Measurements from ENCODE around the gene POTEH.
"Not testable (repeated sequence)": the region's sequence is repeated elsewhere in the genome, so short reads cannot be mapped to it uniquely, and the experiment has no call there.

The POTEH gene

DNA sequence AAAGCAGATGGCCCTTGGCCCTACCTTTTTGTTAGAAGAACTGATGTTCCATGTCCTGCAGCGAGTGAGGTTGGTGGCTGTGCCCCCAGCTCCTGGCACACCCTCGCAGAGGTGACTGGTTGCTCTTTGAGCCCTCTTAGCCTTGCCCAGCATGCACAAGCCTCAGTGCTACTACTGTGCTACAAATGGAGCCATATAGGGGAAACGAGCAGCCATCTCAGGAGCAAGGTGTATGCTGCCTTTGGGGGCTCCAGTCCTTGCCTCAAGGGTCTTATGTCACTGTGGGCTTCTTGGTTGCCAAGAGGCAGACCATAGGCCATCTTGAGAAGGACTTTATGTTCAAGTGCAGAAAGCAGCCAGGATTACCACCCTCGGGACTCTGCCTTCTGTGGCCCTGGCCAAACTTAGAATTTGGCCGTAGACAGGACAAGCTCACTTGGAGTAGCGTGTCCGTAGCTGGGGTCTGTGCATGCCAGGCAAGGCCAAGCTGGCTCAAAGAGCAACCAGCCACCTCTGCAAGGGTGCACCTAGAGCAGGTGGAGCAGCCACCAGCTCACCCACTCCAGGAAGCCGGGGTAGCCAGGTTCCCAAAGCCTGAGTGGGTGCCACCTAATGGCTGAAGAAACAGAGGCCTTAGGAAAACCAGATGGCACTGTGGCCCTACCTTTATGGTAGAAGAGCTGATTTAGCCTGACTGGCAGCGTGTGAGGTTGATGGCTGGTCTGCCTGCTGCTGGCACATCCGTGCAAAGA is 48.5 kb downstream of the POTEH start:
- DNase-seq = not testable (repeated sequence)

DNA sequence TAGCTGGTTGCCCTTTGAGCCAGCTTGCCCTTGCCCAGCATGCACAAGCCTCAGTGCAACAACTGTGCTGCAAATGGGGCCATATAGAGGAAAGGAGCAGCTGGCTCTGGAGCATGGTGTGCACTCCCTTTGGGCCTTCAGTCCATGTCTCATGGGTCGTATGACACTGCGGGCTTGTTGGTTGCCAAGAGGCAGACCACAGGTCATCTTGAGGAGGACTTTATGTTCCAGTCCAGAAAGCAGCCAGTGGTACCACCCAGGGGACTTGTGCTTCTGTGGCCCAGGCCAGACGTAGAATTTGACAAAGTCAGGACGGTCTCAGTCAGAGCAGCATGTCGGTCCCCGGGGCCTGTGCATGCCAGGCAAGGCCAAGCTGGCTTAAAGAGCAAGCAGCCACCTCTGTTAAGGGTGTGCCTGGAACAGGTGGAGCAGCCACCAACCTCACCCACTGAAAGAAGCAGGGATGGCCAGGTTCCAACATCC is 49.1 kb downstream of the POTEH start:
- not testable (repeated sequence) for DNase-seq

DNA sequence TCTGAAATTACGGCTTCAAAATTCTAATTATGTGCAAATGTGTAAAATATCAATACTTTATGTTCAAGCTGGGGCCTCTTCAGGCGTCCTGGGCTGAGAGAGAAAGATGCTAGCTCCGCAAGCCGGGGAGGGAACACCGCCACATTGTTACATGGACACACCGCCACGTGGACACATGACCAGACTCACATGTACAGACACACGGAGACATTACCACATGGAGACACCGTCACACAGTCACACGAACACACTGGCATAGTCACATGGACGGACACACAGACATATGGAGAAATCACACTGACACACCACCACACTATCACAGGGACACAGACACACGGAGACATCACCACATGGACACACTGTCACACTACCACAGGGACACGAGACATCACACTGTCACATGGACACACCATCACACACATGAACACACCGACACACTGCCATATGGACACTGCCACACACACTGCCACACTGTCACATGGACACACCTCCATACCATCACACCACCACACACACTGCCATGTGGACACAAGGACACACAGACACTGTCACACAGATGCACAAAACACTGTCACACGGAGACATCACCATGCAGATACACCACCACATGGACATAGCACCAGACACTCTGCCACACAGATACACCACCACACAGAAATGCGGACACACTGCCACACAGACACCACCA is 58.0 kb downstream of the POTEH start:
- DNase-seq = not testable (repeated sequence)

DNA sequence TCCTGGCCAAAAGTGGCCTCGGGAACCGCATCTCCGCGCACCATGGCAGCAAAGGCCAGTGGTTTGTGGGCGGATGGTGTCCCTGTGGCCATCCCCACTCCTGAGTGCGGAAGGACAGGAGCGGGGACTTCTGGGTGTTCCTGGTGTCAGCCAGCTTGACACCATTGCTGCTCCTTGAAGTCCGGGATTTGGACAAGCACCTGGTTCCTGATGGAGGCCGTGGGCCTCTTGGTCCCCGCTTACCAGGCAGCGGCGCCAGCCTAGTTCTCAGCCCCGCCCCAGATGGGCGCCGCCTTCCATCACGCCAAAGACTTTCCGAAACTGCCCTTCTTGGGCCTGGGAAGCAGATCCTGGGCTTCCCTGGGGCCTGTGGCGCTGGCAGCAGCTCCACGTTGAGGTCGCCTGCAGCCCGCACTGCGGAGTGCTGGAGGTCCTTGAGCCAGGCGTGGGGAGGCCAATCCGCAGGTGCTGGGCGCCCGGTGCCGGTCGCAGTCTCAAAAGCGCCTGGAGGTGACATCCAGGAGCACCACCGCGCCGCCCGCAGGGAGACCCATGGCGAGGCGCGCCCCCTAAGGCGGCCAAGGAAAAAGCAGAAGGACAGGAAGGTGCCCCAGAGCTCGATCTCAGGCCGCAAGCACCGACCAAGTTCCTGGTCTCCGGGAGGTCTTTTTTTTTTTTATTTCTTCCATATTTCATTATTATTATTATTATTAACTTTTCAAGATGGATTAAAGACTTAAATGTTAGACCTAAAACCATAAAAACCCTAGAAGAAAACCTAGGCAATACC is 59.5 kb downstream of the POTEH start:
- DNase-seq = not testable (repeated sequence)

DNA sequence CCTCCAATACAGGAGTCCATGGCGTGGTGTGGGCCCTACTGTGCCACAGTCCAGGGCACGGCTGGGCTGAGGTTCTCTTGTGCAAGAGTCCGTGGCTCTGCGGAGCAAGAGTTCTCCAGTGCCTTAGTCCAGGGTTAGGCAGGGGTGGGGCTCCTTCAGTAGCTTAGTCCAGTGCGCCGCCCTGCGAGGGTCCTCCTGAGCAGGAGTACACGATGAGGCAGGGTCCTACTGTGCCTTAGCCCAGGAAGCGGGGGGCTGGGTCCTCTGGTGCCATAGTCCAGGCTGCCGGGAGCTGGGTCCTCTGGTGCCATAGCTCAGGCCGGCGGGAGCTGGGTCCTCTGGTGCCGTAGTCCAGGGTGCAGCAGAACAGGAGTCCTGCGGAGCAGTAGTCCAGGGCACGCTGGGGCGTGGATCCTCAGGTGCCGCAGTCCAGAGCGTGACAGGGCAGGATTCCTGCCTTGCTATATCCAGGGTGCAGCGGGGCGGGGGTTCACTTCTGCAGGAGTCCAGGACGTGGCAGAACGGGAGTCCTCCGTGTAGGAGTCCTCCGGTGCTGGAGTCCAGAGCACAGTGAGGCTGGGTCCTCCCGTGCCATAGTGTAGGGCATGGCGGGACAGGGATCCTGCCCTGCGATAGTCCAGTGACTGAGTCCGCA is 69.7 kb downstream of the POTEH start:
- not testable (repeated sequence) for DNase-seq

DNA sequence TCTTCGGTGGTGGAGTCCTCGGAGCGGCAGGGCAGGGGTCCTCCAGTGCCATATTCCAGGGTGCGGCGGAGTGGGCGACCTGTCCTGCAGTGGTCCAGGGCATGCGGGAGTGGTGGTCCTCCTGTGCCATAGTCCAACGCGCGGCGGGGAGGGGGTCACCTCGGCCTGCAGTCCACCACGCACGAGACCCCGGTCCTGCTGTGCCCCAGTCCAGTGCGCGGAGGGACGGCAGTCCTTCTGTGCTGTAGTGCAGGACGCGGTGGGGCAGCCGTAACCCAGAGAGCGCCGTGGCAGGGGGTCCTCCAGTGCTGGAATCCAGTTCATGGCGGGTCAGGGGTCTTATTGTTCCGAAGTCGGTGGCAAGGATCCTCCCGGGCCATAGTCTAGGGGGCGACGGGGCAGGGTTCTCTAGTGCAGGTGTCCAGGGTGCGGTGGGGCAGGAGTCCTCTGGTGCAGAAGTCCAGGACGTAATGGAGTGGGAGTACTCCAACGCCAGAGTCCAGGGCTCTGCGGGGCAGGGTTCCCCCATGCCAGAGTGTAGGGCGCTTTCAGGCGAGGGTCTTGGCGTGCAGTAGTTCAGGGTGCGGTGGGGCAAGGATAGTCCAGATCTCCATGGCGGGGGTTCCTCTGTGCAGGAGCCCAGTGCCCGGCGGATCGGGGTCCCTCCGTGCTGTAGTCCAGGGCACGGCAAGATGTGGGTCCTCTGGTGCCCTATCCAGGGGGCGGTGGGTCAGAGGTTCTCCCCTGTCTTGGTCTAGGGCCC is 70.7 kb downstream of the POTEH start:
- DNase-seq = not testable (repeated sequence)

DNA sequence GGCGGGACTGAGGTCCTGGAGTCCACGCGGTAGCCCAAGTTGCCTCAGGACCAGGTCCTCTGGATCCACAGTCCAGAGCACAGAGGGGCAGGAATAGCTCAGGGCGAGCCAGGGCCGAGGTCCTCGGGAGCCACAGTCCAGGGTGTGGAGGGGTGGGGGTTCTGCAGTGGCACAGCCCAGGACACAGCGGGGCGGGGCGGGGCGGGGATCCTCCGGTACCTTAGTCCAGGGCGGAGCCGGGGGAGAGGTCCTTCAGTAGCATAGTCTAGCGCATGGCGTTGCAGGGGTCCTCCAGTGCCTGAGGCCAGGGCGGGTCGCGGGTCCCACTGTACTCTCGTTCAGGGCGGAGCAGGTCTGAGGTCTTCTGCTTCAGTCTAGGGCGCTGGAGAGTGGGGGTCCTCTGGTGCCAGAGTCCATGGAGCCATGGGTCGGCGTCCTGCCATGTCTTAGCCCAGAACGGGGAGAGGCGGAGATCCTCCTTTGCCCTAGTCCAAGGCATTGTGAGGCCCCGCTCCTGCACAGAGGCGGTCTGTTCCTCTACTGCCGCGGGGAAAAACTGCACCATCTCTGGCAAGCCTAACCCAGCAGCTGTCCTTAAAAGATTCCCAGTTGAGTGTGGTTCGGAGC is 71.4 kb downstream of the POTEH start:
- DNase-seq = not testable (repeated sequence)

DNA sequence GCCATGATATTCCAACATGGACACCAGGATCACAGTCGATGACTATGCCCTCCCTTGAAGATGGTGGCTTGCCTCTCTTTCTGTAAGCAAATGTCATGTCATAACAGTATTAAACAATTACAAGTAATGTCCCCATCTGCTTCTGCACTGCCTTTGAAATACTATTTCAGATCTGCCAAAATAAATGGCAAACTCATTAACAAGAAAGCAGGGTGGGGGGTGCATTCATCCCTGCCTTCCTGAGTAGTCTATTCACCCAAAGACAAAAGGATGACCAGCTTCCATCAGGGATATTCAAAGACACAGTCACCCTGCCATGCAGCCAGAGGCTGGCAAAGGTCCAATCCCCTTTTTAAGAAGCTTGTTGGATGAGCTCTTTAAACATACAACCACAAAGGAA is 73.7 kb downstream of the POTEH start:
- DNase-seq = not testable (repeated sequence)
